ENCODE measurements around the gene RBMS1. TPM values are rescaled to one million over a fixed set of nuclear protein-coding genes. Genes with fewer than 3 reads are reported as not detected.

The RBMS1 gene
- total and polyA plus RNA-seq, 2 of the 13 experiments (the other 11 are each of a cell fraction or from before 2014, with no cell fraction given), result 55.5 to 110 TPM

GRCh38 chr2:160406591-160407392 is 86.8 kb downstream of the RBMS1 start (continued):
- TF ChIP-seq ZBTB44 (CRISPR knock-in tag; IDR thresholded peaks at IDR 0.05), result no peak
- no peak for TF ChIP-seq HNF4G (IDR thresholded peaks at IDR 0.05; ENCODE audit: borderline replicate concordance, low read depth, low read length)
- no peak for TF ChIP-seq HNF4G (CRISPR knock-in tag; IDR thresholded peaks at IDR 0.05; ENCODE audit: borderline replicate concordance, low read depth)
- peak; percentile 53; the same call in 1 of the 2 replicates for TF ChIP-seq E2F2 (CRISPR knock-in tag; IDR thresholded peaks at IDR 0.05; ENCODE audit: borderline replicate concordance)
- TF ChIP-seq TCF7 (IDR thresholded peaks at IDR 0.05; ENCODE audit: low read depth), result no peak
- TF ChIP-seq ZNF678 (CRISPR knock-in tag; IDR thresholded peaks at IDR 0.05), result no peak
- TF ChIP-seq HMGXB3 (CRISPR knock-in tag; IDR thresholded peaks at IDR 0.05; ENCODE audit: borderline replicate concordance), result no peak
- TF ChIP-seq ZBTB37 (CRISPR knock-in tag; IDR thresholded peaks at IDR 0.05), result no peak
- TF ChIP-seq ZNF784 (CRISPR knock-in tag; IDR thresholded peaks at IDR 0.05; ENCODE audit: borderline replicate concordance), result no peak
- no peak for TF ChIP-seq ZNF367 (CRISPR knock-in tag; IDR thresholded peaks at IDR 0.05; ENCODE audit: borderline replicate concordance)
- TF ChIP-seq NFE2L1 (CRISPR knock-in tag; IDR thresholded peaks at IDR 0.05; ENCODE audit: borderline replicate concordance), result no peak
- TF ChIP-seq THYN1 (CRISPR knock-in tag; IDR thresholded peaks at IDR 0.05; ENCODE audit: borderline replicate concordance, low read depth), result no peak
- TF ChIP-seq SMARCE1 (IDR thresholded peaks at IDR 0.05; ENCODE audit: borderline replicate concordance), result no peak
- no peak for TF ChIP-seq JUNB (CRISPR knock-in tag; IDR thresholded peaks at IDR 0.05; ENCODE audit: borderline replicate concordance)
- 0 out of 2 replicates have a peak, but pooled peaks have one; percentile 23 for TF ChIP-seq ZNF782 (CRISPR knock-in tag; IDR thresholded peaks at IDR 0.05; ENCODE audit: borderline replicate concordance)
- no peak; the same call in 1 of the 2 replicates for TF ChIP-seq RBFOX2 (IDR thresholded peaks at IDR 0.05; ENCODE audit: low read depth, low read length)
- TF ChIP-seq SNRNP70 (IDR thresholded peaks at IDR 0.05; ENCODE audit: low read depth, low read length), result no peak
- no peak for TF ChIP-seq ISX (CRISPR knock-in tag; conservative IDR thresholded peaks at IDR 0.05)
- TF ChIP-seq ZNF234 (CRISPR knock-in tag; conservative IDR thresholded peaks at IDR 0.05), result no peak

Measured in HepG2 (cell line).